Activated naive CD8-positive, alpha-beta T cell treated with anti-CD3 and anti-CD28 coated beads, Interleukin-2, amount 10 ng/mL, durations not matched to agents 7 days and 5 days (primary cell): ENCODE measurements around the gene UNC13C. TPM values are rescaled to one million over a fixed set of nuclear protein-coding genes. Genes with fewer than 3 reads are reported as not detected.

Experiments used
- ATAC-seq: fragments of 150-1000 bp; cut with Tn5 transposase; one replicate; pipeline ENCODE4 v1.10.0; 2021; ENCODE audit warnings: low read depth, moderate library complexity
- POLR2A ChIA-PET: fragments of 350-600 bp; sonication (Branson Sonifier 250); formaldehyde crosslinking; loops from one replicate; lab custom pipeline; 2021; ENCODE audit warnings: antibody characterized with exemption; lab: Charles Lee
- DNase-seq: peaks from one replicate; pipeline ENCODE4 v3.0.0; 2021
- H3K27ac Mint-ChIP-seq: one replicate; pipeline ENCODE4 v1.8.0; 2022; ENCODE audit warnings: mild to moderate bottlenecking, mixed read lengths
- H3K27me3 Mint-ChIP-seq: one replicate; pipeline ENCODE4 v1.8.0; 2022; ENCODE audit warnings: mild to moderate bottlenecking, moderate library complexity, mixed read lengths
- H3K36me3 Mint-ChIP-seq: one replicate; pipeline ENCODE4 v1.8.0; 2021; ENCODE audit warnings: mild to moderate bottlenecking, mixed read lengths
- H3K4me1 Mint-ChIP-seq: one replicate; pipeline ENCODE4 v1.8.0; 2021; ENCODE audit warnings: mixed read lengths
- H3K4me3 Mint-ChIP-seq: one replicate; pipeline ENCODE4 v1.8.0; 2022; ENCODE audit warnings: mild to moderate bottlenecking, moderate library complexity, mixed read lengths
- H3K9me3 Mint-ChIP-seq: one replicate; pipeline ENCODE4 v1.8.0; 2021; ENCODE audit warnings: mixed read lengths
- total RNA-seq, 2 experiments: library from RNA; stranded (reverse); gene quantifications; one replicate each; pipeline ENCODE4 v1.2.3, GENCODE V29; 2021

UNC13C gene
- total RNA-seq, 2 experiments from 2014 or later, result not detected

DNA sequence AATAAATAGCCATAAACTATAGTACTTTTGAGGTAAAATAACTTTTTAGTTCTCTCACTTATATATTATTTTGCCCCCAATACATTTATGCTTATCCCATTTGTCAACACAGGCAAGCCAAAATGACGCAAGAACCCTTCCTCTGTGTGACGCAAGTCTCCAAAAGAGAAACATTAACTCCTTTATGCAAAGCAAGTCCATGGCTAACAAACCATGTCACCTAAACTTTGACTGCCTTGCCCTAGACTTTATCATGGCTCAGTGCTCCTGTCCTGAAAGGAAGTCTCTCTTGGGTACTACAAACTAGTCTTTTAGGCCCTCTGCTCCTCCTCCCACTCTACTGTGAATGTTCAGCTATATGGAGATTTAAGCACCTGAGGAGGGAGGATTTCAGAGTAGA lies 230.5 kb downstream of the UNC13C start:
- POLR2A ChIA-PET, result no interaction called here
- ATAC-seq (no peak), DNase-seq (no peak)
- Mint-ChIP-seq H3K27me3 (no peaks in the 10 kb centered on the region), H3K4me1 (no peaks in the 10 kb centered on the region), H3K27ac (no peak overlapping the region), H3K36me3 (no peaks in the 10 kb centered on the region), H3K4me3 (no peak overlapping the region), H3K9me3 (peaks cover 2% of the 10 kb centered on the region)

DNA sequence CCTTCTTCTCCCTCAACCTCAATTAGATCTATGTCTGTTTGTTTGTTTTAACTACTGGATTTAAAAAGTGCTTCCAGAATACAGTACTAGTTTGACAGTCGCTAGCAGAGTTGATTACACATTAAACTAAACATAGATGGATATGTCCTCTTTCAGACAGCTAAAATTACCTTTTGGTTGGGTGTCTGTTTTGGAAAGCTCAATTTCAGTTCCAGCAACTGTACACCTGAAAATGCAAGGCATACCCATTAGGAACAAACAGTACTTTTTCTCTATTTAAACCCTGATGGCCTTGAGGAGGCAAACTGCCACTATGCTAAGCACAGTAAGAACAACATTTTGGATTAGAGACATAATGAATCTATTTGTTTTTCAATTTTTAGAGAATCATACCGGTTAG lies 234.4 kb downstream of the UNC13C start:
- Mint-ChIP-seq H3K9me3 (no peaks in the 10 kb centered on the region), H3K4me3 (no peak overlapping the region), H3K36me3 (no peaks in the 10 kb centered on the region), H3K27ac (no peak overlapping the region), H3K4me1 (no peaks in the 10 kb centered on the region), H3K27me3 (no peaks in the 10 kb centered on the region)
- DNase-seq (no peak), ATAC-seq (no peak)
- POLR2A ChIA-PET, result no interaction called here

DNA sequence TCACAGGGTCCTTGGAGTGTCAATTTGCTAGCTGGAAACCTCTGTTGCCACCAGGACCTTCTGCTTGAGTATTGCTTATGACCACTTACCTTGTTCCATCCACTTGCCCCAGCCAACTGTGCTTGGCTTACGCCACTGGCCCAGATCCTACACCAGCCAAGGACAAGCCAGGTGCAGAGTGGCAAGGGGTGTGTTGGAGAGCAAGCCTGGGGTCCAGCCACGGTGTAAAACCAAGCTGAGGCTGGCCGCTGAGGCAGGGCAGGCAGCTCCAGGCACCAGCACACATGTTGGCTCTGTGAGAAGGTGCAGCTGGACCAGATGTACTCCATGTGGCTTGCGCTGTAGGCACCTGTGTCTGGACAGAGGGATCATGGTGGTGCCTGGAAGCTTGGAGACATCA lies 248.2 kb downstream of the UNC13C start:
- ATAC-seq (no peak), DNase-seq (no peak)
- Mint-ChIP-seq H3K27ac (no peak overlapping the region), H3K4me3 (no peak overlapping the region), H3K4me1 (no peaks in the 10 kb centered on the region), H3K27me3 (no peaks in the 10 kb centered on the region), H3K36me3 (no peaks in the 10 kb centered on the region), H3K9me3 (peaks cover 9% of the 10 kb centered on the region)
- POLR2A ChIA-PET, result no interaction called here

DNA sequence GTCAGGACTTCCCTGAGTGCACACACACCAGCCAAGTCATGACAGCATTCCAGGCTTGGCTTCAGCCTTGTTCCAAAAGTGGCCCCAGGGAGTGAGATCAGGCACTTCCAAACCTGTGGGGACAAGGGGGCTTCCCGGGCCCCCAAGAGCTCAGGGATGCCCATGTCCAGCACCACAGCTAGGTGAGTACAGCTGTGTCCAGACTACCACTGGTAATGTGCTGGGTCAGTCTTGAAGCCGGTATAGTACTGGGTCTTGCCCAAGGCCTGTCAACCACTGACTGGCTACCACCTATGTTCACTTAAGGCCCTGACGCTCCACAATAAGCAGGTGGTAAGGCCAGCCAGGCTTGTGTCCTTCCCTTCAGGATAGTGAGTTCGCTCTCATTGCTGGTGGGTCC lies 249.3 kb downstream of the UNC13C start:
- POLR2A ChIA-PET, result no interaction called here
- DNase-seq (no peak), ATAC-seq (no peak)
- H3K4me3 Mint-ChIP-seq, result no peak overlapping the region
- H3K4me1 Mint-ChIP-seq, result no peaks in the 10 kb centered on the region
- H3K27ac Mint-ChIP-seq, result no peak overlapping the region
- H3K9me3 Mint-ChIP-seq, result peaks cover 9% of the 10 kb centered on the region
- H3K27me3 Mint-ChIP-seq, result no peaks in the 10 kb centered on the region
- H3K36me3 Mint-ChIP-seq, result no peaks in the 10 kb centered on the region

DNA sequence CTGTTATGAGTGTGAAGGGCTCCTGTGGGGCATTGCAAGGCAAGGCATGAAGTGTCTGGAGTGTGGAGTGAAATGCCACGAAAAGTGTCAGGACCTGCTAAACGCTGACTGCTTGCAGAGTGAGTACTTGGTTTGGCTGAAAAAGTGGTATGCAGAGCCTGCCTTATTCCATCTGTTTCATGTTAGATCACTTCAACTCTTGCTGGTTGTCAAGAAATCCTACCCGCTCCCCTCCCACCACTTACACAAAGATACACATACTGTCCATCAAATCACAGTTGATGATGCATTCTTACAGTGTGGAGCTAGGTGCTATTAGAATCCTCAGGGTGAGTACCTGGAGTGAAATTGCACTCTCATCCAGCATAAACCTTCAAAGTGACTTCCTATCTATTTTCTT lies 272.1 kb downstream of the UNC13C start:
- H3K36me3 Mint-ChIP-seq, result no peaks in the 10 kb centered on the region
- no peaks in the 10 kb centered on the region for H3K9me3 Mint-ChIP-seq
- ATAC-seq (no peak), DNase-seq (no peak)
- no peaks in the 10 kb centered on the region for H3K4me1 Mint-ChIP-seq
- POLR2A ChIA-PET, result no interaction called here
- no peak overlapping the region for H3K27ac Mint-ChIP-seq
- no peak overlapping the region for H3K4me3 Mint-ChIP-seq
- no peaks in the 10 kb centered on the region for H3K27me3 Mint-ChIP-seq

DNA sequence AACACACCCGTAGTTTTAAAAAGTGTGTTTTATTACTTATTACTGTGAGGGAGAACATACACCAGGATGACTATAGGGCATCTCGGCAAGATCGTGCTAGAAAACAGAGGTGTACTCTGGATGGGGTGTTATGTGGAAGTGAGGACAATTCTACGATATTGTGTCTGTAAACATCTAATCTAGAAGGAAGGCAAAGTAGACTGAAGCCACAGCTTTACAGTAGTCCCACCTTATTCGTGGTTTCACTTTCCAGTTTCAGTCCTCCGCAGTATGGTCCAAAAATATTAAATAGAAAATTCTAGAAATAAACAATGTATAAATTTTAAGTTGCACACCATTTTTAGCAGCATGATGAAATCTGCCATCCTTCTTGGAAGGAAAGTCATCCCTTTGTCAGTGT lies 277.9 kb downstream of the UNC13C start:
- no peaks in the 10 kb centered on the region for H3K27me3 Mint-ChIP-seq

DNA sequence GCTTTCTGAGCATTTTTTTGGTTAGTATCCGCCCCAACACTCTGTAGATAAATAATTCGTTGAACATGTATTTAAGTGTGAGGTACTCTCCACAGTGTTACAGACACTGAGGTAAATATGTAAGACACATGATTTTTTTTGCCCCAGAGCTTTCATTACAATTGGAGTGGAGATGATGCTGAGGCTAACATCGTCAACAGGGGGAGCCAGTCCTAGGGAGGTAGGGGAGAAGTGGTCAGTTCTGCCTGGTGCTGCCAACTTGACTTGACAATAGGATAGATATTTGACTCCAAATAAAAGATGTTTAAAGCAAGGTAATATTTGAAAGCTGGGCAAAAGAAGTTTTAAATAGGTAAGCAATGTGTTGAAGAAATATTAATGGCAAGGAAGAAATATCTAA lies 295.7 kb downstream of the UNC13C start:
- no peak overlapping the region for H3K27ac Mint-ChIP-seq
- no peak overlapping the region for H3K4me3 Mint-ChIP-seq
- POLR2A ChIA-PET, result no interaction called here
- no peaks in the 10 kb centered on the region for H3K9me3 Mint-ChIP-seq
- no peaks in the 10 kb centered on the region for H3K27me3 Mint-ChIP-seq
- no peak for ATAC-seq
- no peaks in the 10 kb centered on the region for H3K4me1 Mint-ChIP-seq
- no peaks in the 10 kb centered on the region for H3K36me3 Mint-ChIP-seq
- DNase-seq, result no peak

More for the DNA sequence above, 277.9 kb downstream of the UNC13C start:
- no peak overlapping the region for H3K27ac Mint-ChIP-seq
- POLR2A ChIA-PET, result no interaction called here
- H3K4me1 Mint-ChIP-seq, result no peaks in the 10 kb centered on the region
- H3K9me3 Mint-ChIP-seq, result no peaks in the 10 kb centered on the region
- H3K36me3 Mint-ChIP-seq, result no peaks in the 10 kb centered on the region
- ATAC-seq, result no peak
- no peak overlapping the region for H3K4me3 Mint-ChIP-seq
- DNase-seq, result no peak

DNA sequence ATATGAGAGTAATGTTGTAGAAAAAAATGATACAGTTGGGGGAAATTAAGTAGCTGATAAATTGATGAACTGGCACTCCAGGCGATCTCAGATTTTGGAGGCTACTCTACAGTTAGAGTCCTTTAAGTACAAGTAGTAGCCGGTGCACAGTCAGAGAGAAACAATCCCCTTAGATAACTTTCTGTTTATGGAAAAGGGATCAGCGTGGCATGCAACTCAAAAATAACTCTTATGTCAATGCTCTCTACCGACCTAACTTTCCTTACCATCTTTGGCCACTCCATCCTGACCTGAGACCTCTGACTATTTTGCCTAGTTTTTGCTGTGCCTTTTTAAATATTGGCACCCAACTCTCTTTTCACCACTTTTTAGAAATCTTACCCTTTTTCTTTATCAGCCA lies 299.6 kb downstream of the UNC13C start:
- Mint-ChIP-seq H3K9me3 (no peaks in the 10 kb centered on the region), H3K27me3 (no peaks in the 10 kb centered on the region), H3K4me3 (no peak overlapping the region), H3K27ac (no peak overlapping the region), H3K4me1 (no peaks in the 10 kb centered on the region), H3K36me3 (no peaks in the 10 kb centered on the region)
- no peak for DNase-seq
- no peak for ATAC-seq
- POLR2A ChIA-PET, result no interaction called here

DNA sequence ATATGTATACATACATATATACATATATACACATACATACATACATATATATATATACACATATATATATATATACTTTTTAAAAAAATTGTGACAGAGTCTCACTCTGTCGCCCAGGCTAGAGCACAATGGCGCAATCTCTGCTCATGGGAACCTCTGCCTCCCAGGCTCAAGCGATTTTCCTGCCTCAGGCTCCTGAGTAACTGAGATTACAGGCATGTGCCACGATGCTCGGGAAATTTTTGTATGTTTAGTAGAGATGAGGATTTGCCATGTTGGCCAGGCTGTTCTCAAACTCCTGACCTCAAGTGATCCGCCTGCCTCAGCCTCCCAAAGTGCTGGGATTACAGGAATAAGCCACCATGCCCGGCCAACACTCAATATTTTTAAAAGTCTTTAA lies 302.5 kb downstream of the UNC13C start:
- Mint-ChIP-seq H3K27ac (no peak overlapping the region), H3K4me3 (no peak overlapping the region), H3K36me3 (no peaks in the 10 kb centered on the region), H3K4me1 (no peaks in the 10 kb centered on the region), H3K27me3 (no peaks in the 10 kb centered on the region), H3K9me3 (no peaks in the 10 kb centered on the region)
- no peak for DNase-seq
- POLR2A ChIA-PET, result no interaction called here
- ATAC-seq, result no peak

DNA sequence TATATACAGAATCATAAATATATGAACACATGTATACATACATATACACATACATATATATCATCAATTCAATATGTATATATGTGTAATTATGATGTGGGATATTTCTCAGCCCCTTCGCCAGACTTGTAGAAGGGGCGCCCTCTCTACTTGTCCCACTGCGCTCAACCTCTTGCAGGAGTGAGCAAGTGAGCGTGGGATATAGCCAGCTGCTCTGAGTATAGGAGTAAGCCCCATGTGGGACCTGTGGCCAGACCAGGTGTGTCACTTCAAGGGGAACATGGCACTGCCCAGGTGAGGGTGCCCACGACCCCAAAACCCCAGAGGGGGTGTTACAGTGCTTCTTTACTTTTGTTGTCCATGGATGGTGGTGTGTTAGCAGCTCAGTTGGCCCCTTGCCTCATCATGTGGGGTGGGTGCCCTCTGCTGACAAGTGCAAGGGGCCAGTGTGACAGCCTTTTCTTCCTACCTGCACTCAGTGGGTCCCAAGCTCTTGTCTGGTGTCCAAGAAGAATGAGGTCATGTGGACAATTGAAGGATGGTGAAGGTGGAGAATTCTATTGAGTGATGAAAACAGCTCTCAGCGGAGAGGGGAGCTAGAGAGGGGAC lies 304.1 kb downstream of the UNC13C start:
- Mint-ChIP-seq H3K27me3 (no peaks in the 10 kb centered on the region), H3K27ac (no peak overlapping the region), H3K4me1 (no peaks in the 10 kb centered on the region), H3K36me3 (no peaks in the 10 kb centered on the region), H3K4me3 (no peak overlapping the region), H3K9me3 (no peaks in the 10 kb centered on the region)
- no peak for ATAC-seq
- no peak for DNase-seq
- POLR2A ChIA-PET, result no interaction called here

DNA sequence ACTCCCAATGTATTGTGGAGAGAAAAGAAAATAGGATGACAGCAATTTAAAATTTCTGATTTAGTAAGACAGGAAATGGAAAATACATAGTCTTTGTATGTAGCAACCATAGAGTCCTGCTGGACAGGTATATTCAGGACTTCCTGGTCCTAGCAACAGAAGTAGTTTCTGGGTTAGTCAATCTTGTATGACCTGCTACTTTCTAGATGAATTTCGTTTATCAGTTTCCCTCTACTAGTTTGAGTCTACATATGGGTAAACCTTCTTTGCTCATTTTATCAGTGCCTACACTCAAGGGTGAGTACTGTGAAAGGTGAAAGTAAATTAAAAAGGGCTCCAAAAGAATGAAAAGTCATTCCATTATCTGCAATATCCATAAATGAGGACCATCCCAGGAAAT lies 309.8 kb downstream of the UNC13C start:
- POLR2A ChIA-PET, result no interaction called here
- H3K4me1 Mint-ChIP-seq, result no peaks in the 10 kb centered on the region
- no peaks in the 10 kb centered on the region for H3K27me3 Mint-ChIP-seq
- H3K4me3 Mint-ChIP-seq, result no peak overlapping the region
- DNase-seq (no peak), ATAC-seq (no peak)
- H3K27ac Mint-ChIP-seq, result no peak overlapping the region
- no peaks in the 10 kb centered on the region for H3K36me3 Mint-ChIP-seq
- H3K9me3 Mint-ChIP-seq, result no peaks in the 10 kb centered on the region

DNA sequence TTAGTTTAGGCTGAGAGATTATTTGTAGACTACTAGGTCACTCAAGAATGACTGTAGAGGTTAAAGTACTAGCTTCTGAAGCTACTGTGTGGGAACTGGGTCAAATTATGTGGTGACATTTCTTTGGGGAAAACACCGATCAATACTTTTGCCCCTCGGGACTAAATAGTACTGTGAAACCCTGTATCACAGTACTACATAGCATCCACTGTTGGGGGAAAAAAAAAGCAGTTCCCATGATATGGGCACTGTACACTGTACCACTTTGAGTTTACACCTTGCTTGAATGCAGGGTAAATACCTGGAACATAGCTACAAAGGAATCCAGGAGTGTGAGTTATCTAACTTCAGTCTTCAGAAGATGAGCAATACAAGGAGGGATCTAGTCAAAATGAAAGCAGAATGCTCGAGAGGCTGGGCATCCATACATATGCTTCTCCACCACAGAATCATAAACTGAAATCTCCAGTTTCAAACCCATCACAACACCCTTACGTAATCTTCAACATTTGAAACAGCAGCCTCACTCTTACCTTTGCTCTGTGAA lies 311.4 kb downstream of the UNC13C start:
- DNase-seq (no peak), ATAC-seq (no peak)
- Mint-ChIP-seq H3K36me3 (no peaks in the 10 kb centered on the region), H3K4me3 (no peak overlapping the region), H3K9me3 (no peaks in the 10 kb centered on the region), H3K27ac (no peak overlapping the region), H3K4me1 (no peaks in the 10 kb centered on the region), H3K27me3 (no peaks in the 10 kb centered on the region)
- POLR2A ChIA-PET, result no interaction called here

DNA sequence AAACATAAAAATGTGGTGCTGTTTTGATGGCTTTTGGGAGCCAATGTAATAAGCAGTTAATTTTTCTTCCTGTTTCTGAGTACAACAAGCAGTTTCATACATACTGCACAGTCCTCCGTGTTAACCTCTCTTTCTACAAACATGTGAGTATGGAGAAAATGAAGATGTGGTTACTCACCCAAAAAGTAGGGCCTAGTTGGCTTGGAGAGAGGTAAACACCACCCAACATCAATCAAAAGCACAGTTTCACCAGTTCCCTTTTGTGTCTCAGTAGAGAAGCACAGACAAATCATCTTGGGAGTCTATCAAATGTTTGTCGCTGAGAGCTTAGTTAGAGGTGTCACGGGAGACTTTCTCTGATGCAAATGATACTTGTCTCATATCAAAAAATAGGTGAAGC lies 320.2 kb downstream of the UNC13C start:
- Mint-ChIP-seq H3K4me1 (no peaks in the 10 kb centered on the region), H3K4me3 (no peak overlapping the region), H3K27ac (no peak overlapping the region), H3K9me3 (peaks cover 1% of the 10 kb centered on the region), H3K27me3 (no peaks in the 10 kb centered on the region), H3K36me3 (no peaks in the 10 kb centered on the region)
- DNase-seq (no peak), ATAC-seq (no peak)
- POLR2A ChIA-PET, result no interaction called here

DNA sequence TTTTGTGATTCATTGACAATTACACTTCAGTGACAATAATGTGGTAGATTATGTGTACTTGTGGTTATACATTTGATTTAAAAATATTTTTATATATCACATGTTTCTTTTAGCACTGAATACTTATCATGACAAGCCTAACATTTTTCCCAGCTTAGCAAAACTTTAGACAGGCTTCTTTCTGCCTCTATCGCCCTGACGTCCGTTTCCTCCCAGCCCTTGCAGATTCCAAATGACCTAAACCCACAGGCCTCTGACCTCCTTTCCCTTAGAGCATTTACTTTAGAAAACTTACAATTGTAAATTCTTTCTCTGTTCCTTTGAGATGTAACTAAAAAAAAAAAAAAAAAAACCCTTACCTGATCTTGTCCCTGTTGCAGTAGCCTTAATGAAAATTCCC lies 326.1 kb downstream of the UNC13C start:
- H3K27ac Mint-ChIP-seq, result no peak overlapping the region
- no peaks in the 10 kb centered on the region for H3K4me1 Mint-ChIP-seq
- DNase-seq (no peak), ATAC-seq (no peak)
- H3K9me3 Mint-ChIP-seq, result peaks cover 1% of the 10 kb centered on the region
- H3K27me3 Mint-ChIP-seq, result no peaks in the 10 kb centered on the region
- POLR2A ChIA-PET, result no interaction called here
- no peaks in the 10 kb centered on the region for H3K36me3 Mint-ChIP-seq
- no peak overlapping the region for H3K4me3 Mint-ChIP-seq

DNA sequence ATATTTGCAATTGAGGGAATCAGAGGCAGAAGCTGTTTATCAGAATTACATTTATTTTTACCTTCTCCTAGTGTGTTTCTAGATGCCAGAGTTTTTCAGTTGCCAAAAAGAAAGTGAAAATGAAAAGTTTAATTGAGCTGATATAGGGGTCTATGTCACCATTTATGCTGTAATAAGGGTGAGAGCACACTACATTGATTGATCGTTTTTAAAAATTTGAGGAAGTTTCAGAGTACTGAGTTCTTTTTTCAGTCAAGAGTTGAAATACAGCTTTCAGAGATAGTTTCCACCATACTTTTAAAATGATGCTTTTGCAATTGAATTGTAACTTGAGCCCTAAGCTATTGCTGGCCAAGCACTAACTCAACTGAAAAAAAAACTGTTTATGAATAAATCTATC lies 326.9 kb downstream of the UNC13C start:
- no peak overlapping the region for H3K4me3 Mint-ChIP-seq
- H3K4me1 Mint-ChIP-seq, result no peaks in the 10 kb centered on the region
- H3K27ac Mint-ChIP-seq, result no peak overlapping the region
- no peaks in the 10 kb centered on the region for H3K27me3 Mint-ChIP-seq
- POLR2A ChIA-PET, result no interaction called here
- no peak for ATAC-seq
- no peaks in the 10 kb centered on the region for H3K36me3 Mint-ChIP-seq
- no peak for DNase-seq
- H3K9me3 Mint-ChIP-seq, result peaks cover 1% of the 10 kb centered on the region
